ENCODE results near the gene RNF223.
"Not testable (repeated sequence)": the region's sequence is repeated elsewhere in the genome, so short reads cannot be mapped to it uniquely, and the experiment has no call there.

The RNF223 gene

GRCh38 chr1:1115786-1116700 is 41.9 kb upstream of the RNF223 start, which contains the start of gene C1orf159:
Gene C1orf159 (minus strand): TSS chr1:1116089. CDS start chr1:1091543, 24,546 bp downstream.
- peaks cover 13% of the 10 kb centered on the region for H3K9me3 Mint-ChIP-seq
- peaks cover 23% of the 10 kb centered on the region for H3K36me3 Mint-ChIP-seq (ENCODE audit: low read depth)
- H3K27ac Mint-ChIP-seq = peak within 1 kb of the TSS; percentile 90
- DNase-seq (ENCODE audit: low spot score) = peak; percentile 98
- H3K4me1 Mint-ChIP-seq (ENCODE audit: low read depth) = peaks cover 6% of the 10 kb centered on the region
- peak within 1 kb of the TSS; percentile 81 for H3K4me3 Mint-ChIP-seq
- peaks cover 8% of the 10 kb centered on the region for H3K27me3 Mint-ChIP-seq (ENCODE audit: low read depth)

DNA sequence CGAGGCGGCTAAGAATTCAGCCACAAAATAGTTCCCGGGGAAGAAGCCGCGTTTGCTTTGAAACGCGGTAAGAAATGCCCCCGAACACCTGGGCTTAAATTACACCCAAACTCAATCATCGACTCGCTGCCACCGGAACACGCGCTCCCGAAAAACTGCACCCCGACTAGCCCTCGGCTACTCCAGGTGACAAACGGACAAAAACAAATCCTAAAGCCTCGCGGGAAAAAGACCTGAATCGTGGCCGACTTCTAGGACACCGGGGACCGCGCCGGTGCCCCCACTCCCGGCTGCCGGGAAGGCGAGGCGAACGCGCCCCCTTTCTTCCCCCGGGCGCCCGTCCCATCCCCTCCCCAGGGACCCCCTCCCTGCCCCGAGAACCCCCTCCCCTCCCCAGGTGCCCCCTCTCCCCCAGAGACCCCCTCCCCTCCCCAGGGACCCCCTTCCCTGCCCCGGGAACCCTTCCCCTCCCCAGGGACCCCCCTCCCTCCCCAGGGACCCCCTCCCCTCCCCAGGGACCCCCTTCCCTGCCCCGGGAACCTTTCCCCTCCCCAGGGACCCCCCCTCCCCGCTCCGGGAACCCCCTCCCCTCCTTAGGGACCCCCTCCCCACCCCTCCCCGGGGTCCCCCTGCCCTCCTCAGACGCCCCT is 41.2 kb upstream of the RNF223 start:
- no peak for DNase-seq (ENCODE audit: low spot score)
- peaks cover 13% of the 10 kb centered on the region for H3K9me3 Mint-ChIP-seq
- peaks cover 6% of the 10 kb centered on the region for H3K4me1 Mint-ChIP-seq (ENCODE audit: low read depth)
- H3K27ac Mint-ChIP-seq = peak overlapping the region; percentile 56
- H3K36me3 Mint-ChIP-seq (ENCODE audit: low read depth) = peaks cover 23% of the 10 kb centered on the region
- peak overlapping the region; percentile 77 for H3K4me3 Mint-ChIP-seq
- H3K27me3 Mint-ChIP-seq (ENCODE audit: low read depth) = peaks cover 5% of the 10 kb centered on the region

DNA sequence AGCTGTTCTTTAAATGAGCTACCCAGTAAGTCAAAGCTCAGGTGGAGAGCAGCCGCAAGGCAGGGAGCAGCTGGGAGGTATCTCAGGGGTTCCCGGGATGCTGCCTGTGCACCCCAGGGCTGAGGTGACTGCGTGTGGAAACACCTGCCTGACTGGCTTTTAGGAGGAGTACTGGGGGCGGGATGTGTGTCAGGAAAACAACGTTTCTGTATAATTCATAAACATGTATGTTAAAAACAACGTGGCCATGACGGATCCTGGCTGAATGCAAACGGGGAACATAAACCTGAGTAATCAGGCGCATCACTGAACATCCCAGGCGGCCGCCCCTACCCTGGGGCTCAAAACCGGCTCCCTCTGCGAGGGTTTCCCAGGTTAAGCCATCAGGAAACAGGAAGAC is 40.3 kb upstream of the RNF223 start:
- H3K9me3 Mint-ChIP-seq = peaks cover 13% of the 10 kb centered on the region

GRCh38 chr1:1112237-1112985 is 38.3 kb upstream of the RNF223 start:
- no peak for DNase-seq (ENCODE audit: low spot score)
- Mint-ChIP-seq H3K27ac (no peak overlapping the region), H3K4me3 (no peak overlapping the region), H3K27me3 (ENCODE audit: low read depth) (no peaks in the 10 kb centered on the region), H3K9me3 (peaks cover 13% of the 10 kb centered on the region), H3K4me1 (ENCODE audit: low read depth) (peaks cover 6% of the 10 kb centered on the region), H3K36me3 (ENCODE audit: low read depth) (peaks cover 23% of the 10 kb centered on the region)

More for the DNA sequence above, 40.3 kb upstream of the RNF223 start:
- H3K27ac Mint-ChIP-seq = peak overlapping the region; percentile 60
- H3K36me3 Mint-ChIP-seq (ENCODE audit: low read depth) = peaks cover 23% of the 10 kb centered on the region
- H3K4me3 Mint-ChIP-seq = peak overlapping the region; percentile 77
- peaks cover 5% of the 10 kb centered on the region for H3K27me3 Mint-ChIP-seq (ENCODE audit: low read depth)
- peaks cover 6% of the 10 kb centered on the region for H3K4me1 Mint-ChIP-seq (ENCODE audit: low read depth)
- DNase-seq (ENCODE audit: low spot score) = no peak

GRCh38 chr1:1111516-1112236 is 37.6 kb upstream of the RNF223 start:
- no peak for DNase-seq (ENCODE audit: low spot score)
- Mint-ChIP-seq H3K27ac (no peak overlapping the region), H3K4me1 (ENCODE audit: low read depth) (peaks cover 6% of the 10 kb centered on the region), H3K27me3 (ENCODE audit: low read depth) (no peaks in the 10 kb centered on the region), H3K4me3 (no peak overlapping the region), H3K36me3 (ENCODE audit: low read depth) (peaks cover 23% of the 10 kb centered on the region), H3K9me3 (peaks cover 13% of the 10 kb centered on the region)

DNA sequence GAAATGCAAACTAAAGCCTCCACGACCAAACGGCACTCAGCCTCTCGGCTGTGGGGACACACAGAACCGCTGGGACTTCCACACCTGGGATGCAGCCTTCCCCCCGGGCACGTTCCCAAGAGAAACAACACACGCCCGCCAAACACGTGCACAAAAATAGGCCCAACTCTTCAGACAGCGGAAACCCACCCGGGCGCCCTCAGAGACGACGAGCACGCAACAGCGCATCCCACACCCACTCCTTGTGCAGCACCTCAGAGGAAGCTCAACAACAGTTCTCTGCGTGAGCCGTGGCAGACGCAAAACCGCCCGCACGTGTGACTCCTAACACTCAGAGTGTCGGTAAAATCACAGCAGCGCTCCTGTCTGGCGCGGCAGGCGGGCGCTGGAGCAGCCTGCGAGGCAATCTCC is 36.5 kb upstream of the RNF223 start:
- H3K36me3 Mint-ChIP-seq (ENCODE audit: low read depth) = peaks cover 23% of the 10 kb centered on the region
- no peak overlapping the region for H3K4me3 Mint-ChIP-seq
- peaks cover 13% of the 10 kb centered on the region for H3K9me3 Mint-ChIP-seq
- no peak for DNase-seq (ENCODE audit: low spot score)
- H3K27me3 Mint-ChIP-seq (ENCODE audit: low read depth) = no peaks in the 10 kb centered on the region
- H3K4me1 Mint-ChIP-seq (ENCODE audit: low read depth) = peaks cover 6% of the 10 kb centered on the region
- H3K27ac Mint-ChIP-seq = no peak overlapping the region

DNA sequence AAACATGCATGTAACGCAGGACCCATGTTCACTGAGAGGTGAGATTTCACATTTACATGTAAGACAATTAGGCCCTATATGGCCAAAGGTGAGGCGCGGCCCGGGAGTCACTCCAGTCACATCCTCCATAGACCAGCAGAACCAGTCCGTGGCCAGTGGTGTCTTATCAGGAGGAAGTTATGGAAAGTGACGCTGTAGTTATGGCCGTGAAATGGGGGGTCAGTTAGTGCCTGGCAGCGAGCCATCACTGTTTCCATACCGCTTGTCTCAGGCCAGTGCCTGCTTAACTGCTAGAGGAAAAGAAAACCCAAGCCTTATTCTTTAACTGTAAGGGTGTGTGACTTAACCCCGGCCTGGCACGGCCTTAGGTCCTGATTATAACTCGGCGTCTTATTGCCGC is 35.6 kb upstream of the RNF223 start:
- no peak for DNase-seq (ENCODE audit: low spot score)
- Mint-ChIP-seq H3K4me1 (ENCODE audit: low read depth) (peaks cover 4% of the 10 kb centered on the region), H3K27ac (no peak overlapping the region), H3K27me3 (ENCODE audit: low read depth) (no peaks in the 10 kb centered on the region), H3K9me3 (peaks cover 13% of the 10 kb centered on the region), H3K4me3 (no peak overlapping the region), H3K36me3 (ENCODE audit: low read depth) (peaks cover 22% of the 10 kb centered on the region)

DNA sequence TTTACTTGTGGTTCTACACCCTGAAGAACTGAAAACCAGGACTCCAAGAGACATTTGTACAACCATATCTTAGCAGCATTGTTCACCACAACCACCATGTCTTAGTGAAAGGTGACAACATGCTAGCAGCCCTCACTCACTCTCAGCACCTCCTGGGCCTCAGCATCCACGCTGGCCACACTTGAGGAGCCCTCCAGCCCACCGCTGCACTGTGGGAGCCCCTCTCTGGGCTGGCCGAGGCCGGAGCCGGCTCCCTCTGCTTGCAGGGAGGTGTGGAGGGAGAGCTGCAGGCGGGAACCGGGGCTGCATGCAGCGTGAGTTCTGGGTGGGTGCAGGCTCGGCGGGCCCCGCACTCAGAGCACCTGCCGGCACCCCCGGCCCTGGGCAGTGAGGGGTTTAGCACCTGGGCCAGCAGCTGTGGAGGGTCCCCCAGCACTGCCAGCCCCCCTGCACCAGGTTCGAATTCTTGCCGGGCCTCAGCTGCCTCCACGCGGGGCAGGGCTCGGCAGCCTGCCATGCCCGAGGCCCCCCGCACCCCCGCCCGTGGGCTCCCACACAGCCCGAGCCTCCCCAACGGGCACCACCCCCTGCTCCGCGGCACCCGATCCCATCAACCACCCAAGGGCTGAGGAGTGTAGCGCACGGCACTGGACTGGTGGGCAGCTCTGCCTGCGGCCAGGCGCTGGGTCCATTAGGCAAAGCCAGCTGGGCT is 32.6 kb upstream of the RNF223 start:
- Mint-ChIP-seq H3K36me3 (ENCODE audit: low read depth) (peaks cover 6% of the 10 kb centered on the region), H3K4me3 (no peak overlapping the region), H3K27ac (no peak overlapping the region), H3K27me3 (ENCODE audit: low read depth) (no peaks in the 10 kb centered on the region), H3K4me1 (ENCODE audit: low read depth) (peaks cover 7% of the 10 kb centered on the region), H3K9me3 (no peaks in the 10 kb centered on the region)
- DNase-seq (ENCODE audit: low spot score) = no peak

- H3K4me3 Mint-ChIP-seq; H3K27me3 Mint-ChIP-seq (ENCODE audit: low read depth); DNase-seq (ENCODE audit: low spot score): not testable (repeated sequence)
- Mint-ChIP-seq H3K9me3 (peaks cover 15% of the 10 kb centered on the region), H3K4me1 (ENCODE audit: low read depth) (peaks cover 15% of the 10 kb centered on the region), H3K27ac (peak overlapping the region; percentile 20), H3K36me3 (ENCODE audit: low read depth) (peaks cover 12% of the 10 kb centered on the region)
Observed at GRCh38 chr1:1104152-1104551, 30.0 kb upstream of the RNF223 start.

- peaks cover 21% of the 10 kb centered on the region for H3K9me3 Mint-ChIP-seq
- peaks cover 14% of the 10 kb centered on the region for H3K27me3 Mint-ChIP-seq (ENCODE audit: low read depth)
- H3K4me3 Mint-ChIP-seq = no peak overlapping the region
- DNase-seq (ENCODE audit: low spot score) = no peak
- peaks cover 16% of the 10 kb centered on the region for H3K36me3 Mint-ChIP-seq (ENCODE audit: low read depth)
- H3K27ac Mint-ChIP-seq = no peak overlapping the region
- H3K4me1 Mint-ChIP-seq (ENCODE audit: low read depth) = peaks cover 21% of the 10 kb centered on the region
Observed at GRCh38 chr1:1101503-1101902, 27.4 kb upstream of the RNF223 start.

DNA sequence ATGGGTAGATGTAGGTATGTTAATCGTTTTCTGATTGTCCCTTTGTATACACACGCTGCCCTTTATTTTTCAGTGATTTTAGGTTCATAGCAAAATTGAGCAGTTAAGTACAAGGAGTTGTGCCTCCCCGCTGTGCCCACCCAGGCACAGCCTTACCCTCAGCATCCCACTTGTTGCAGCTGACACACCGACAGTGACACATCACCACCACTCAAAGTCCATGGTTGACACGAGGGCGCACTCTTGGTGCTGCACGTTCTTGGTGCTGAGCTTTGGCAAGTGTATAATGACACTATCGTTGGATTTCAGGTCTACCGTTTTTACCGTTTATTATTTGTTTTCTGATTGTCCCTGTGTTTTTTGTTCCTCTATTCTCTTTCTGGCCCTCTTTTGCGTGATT is 26.2 kb upstream of the RNF223 start:
- Mint-ChIP-seq H3K27ac (no peak overlapping the region), H3K9me3 (peaks cover 21% of the 10 kb centered on the region), H3K4me1 (ENCODE audit: low read depth) (peaks cover 21% of the 10 kb centered on the region), H3K36me3 (ENCODE audit: low read depth) (peaks cover 16% of the 10 kb centered on the region), H3K4me3 (no peak overlapping the region), H3K27me3 (ENCODE audit: low read depth) (peaks cover 14% of the 10 kb centered on the region)
- no peak for DNase-seq (ENCODE audit: low spot score)

- peaks cover 21% of the 10 kb centered on the region for H3K4me1 Mint-ChIP-seq (ENCODE audit: low read depth)
- peak overlapping the region; percentile 76 for H3K27ac Mint-ChIP-seq
- H3K36me3 Mint-ChIP-seq (ENCODE audit: low read depth) = peaks cover 16% of the 10 kb centered on the region
- DNase-seq (ENCODE audit: low spot score) = no peak
- H3K9me3 Mint-ChIP-seq = peaks cover 21% of the 10 kb centered on the region
- peaks cover 14% of the 10 kb centered on the region for H3K27me3 Mint-ChIP-seq (ENCODE audit: low read depth)
- no peak overlapping the region for H3K4me3 Mint-ChIP-seq
Observed at GRCh38 chr1:1099506-1100183, 25.5 kb upstream of the RNF223 start.
